ENCODE measurements around the gene GATAD2B. TPM values are rescaled to one million over a fixed set of nuclear protein-coding genes. Genes with fewer than 3 reads are reported as not detected.

Gene GATAD2B
- total and polyA plus RNA-seq, 2 of the 4 experiments (the other 2 are of a cell fraction), result 3.8 to 6.2 TPM

DNA sequence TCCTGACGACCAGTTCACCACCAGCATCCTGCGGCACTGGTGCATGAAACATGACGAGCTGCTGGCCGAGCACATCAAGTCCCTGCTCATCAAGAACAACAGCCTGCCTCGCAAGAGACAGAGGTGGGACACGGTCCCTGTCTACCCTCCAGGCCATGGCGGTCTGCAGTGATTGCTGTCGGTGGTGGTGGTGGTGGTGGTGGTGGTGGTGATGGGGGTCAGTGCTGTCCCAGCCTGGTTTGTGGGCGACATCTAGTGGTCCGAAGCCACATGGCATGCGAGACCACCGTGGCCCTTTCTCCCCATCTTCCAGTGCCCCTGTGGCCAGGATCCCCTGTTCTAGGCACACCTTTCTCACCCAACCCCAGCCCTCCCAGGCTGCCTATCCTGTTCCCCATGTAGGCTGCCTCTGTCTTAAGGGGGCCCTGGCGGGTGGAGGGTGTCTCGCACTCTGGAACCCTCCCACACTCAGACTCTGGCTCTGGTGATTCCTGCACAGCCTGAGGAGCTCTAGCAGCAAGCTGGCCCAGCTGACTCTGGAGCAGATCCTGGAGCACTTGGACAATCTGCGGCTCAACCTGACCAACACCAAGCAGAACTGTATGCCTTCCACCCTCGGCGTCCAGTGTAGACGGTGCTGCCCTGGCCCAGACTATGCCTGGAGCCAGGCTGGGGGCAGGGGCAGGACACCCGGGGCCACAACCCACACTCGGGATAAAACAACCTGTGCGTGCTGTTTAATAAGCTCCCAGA is 150.8 kb downstream of the GATAD2B start:
- Histone ChIP-seq H3K9ac (ENCODE audit: low read depth, low read length) (no peak overlapping the region), H3K4me2 (ENCODE audit: low read depth, low read length) (no peak overlapping the region), H2BK5ac (ENCODE audit: low read depth, low read length, poor library complexity, severe bottlenecking) (no peak overlapping the region), H4K8ac (ENCODE audit: low read depth in 2 of 2, low read length in 2 of 2) (no peak overlapping the region), H2AK5ac (ENCODE audit: low read depth, low read length) (no peak overlapping the region), H4K91ac (ENCODE audit: insufficient read depth, low read depth, low read length) (no peak overlapping the region), H3K27me3 (ENCODE audit: control insufficient read depth, insufficient read depth, low read length) (no peaks in the 10 kb centered on the region), H3K4me1 (ENCODE audit: control insufficient read depth, insufficient read depth, low read length) (peaks cover 4% of the 10 kb centered on the region; the same call in 1 of the 2 replicates), H2BK15ac (ENCODE audit: low read depth, low read length) (no peak overlapping the region), H3K14ac (replicated peaks; ENCODE audit: low read depth, low read length) (no peak overlapping the region), H3K4me3 (ENCODE audit: insufficient read depth, low read depth, low read length) (no peak overlapping the region), H3K36me3 (ENCODE audit: control insufficient read depth, insufficient read depth, low read length) (peaks cover 62% of the 10 kb centered on the region), H3K56ac (ENCODE audit: extremely low read depth, insufficient read depth, low read length) (no peak overlapping the region), H4K5ac (ENCODE audit: low read depth, low read length) (no peak overlapping the region), H3K18ac (ENCODE audit: low read depth, low read length) (no peak overlapping the region), H4K20me1 (ENCODE audit: insufficient read depth, low read length) (no peaks in the 10 kb centered on the region), H3K27ac (ENCODE audit: insufficient read depth, low read length) (no peak overlapping the region), H3K79me1 (ENCODE audit: low read depth in 1 of 2, low read length in 2 of 2) (peaks cover 0 to 8% of the 10 kb centered on the region in 2 experiments; a peak in 2 of 4 replicates), H2BK120ac (ENCODE audit: low read depth, low read length) (no peak overlapping the region), H3K9me3 (ENCODE audit: control insufficient read depth, insufficient read depth, low read length) (no peaks in the 10 kb centered on the region), H3K4ac (ENCODE audit: low read depth, low read length) (no peak overlapping the region), H3K23ac (ENCODE audit: low read depth, low read length) (no peak overlapping the region), H2AFZ (replicated peaks; ENCODE audit: low read length, poor library complexity) (no peak overlapping the region), H2AK9ac (replicated peaks; ENCODE audit: low read depth, low read length, poor library complexity) (no peak overlapping the region), H3K9me1 (ENCODE audit: insufficient read depth, low read length) (no peaks in the 10 kb centered on the region; the same call in 1 of the 2 replicates), H2BK20ac (ENCODE audit: low read depth, low read length) (no peak overlapping the region)
- ChIA-PET CTCF (interaction anchor here (0.6 kb wide), 1 partner anchor 100 kb away, joined by 4 read pairs; no protein-coding TSS in a partner anchor), POLR2A (ENCODE audit: unreplicated experiment) (no interaction called here)
- no TSS peak for BruUV-seq (replicated peaks)
- ATAC-seq (ENCODE audit: low read depth), result no peak
- in situ Hi-C loops (cut with MboI; ENCODE audit: low sequenced_read_pairs), result no loop called here
- WGBS, 2 experiments (ENCODE audit: extremely low coverage in 2 of 2, insufficient read length in 1 of 2), result 57% methylated on average over 7 of the region's 21 CpGs; no CpG with 5 or more reads in 1 of the 2 experiments
- dilution Hi-C loops (cut with HindIII; ENCODE audit: low sequenced_read_pairs, unreplicated experiment), result no loop called here
- intact Hi-C loops (cut with micrococcal nuclease), result loop anchor here (2.0 kb wide), 1 partner anchor 95 kb away; no protein-coding TSS in a partner anchor
- TF ChIP-seq CEBPB (IDR thresholded peaks at IDR 0.05; ENCODE audit: low read depth, low read length), result no peak
- TF ChIP-seq CTCF (conservative IDR thresholded peaks at IDR 0.05; ENCODE audit: low read depth, low read length), result peak; percentile 44
- TF ChIP-seq RCOR1 (IDR thresholded peaks at IDR 0.05; ENCODE audit: insufficient replicate concordance, low read length), result no peak
- TF ChIP-seq RAD21 (IDR thresholded peaks at IDR 0.05; ENCODE audit: low read length), result peak; percentile 62
- DNase-seq, result no peak
